ENCODE results near the gene TJP2. TPM values are rescaled to one million over a fixed set of nuclear protein-coding genes. Genes with fewer than 3 reads are reported as not detected.

Gene TJP2
- total RNA-seq, 2 donors from 2014 or later: 45.1 to 53.0 TPM

GRCh38 chr9:69136779-69137178 is 37.3 kb upstream of the TJP2 start:
- DNase-seq: peak; percentile 45
- peaks cover 10% of the 10 kb centered on the region for H3K4me1 Mint-ChIP-seq
- TF ChIP-seq CTCF (conservative IDR thresholded peaks at IDR 0.05): no peak
- H3K9me3 ChIP-seq (ENCODE audit: control insufficient read depth, low read length): no peaks in the 10 kb centered on the region
- no peak overlapping the region for H3K4me3 Mint-ChIP-seq
- no peak overlapping the region for H3K9ac ChIP-seq (ENCODE audit: extremely low read depth, low read length, poor library complexity, severe bottlenecking)
- no peaks in the 10 kb centered on the region for H3K36me3 ChIP-seq (ENCODE audit: control insufficient read depth, insufficient read depth, low read length)
- peaks cover 4% of the 10 kb centered on the region for H3K36me3 Mint-ChIP-seq (ENCODE audit: low read depth)
- peaks cover 3% of the 10 kb centered on the region for H3K4me1 ChIP-seq (ENCODE audit: control insufficient read depth, insufficient read depth, low read length)
- H3K27me3 Mint-ChIP-seq (ENCODE audit: insufficient read depth): no peaks in the 10 kb centered on the region
- no peaks in the 10 kb centered on the region for H3K27me3 ChIP-seq (ENCODE audit: control insufficient read depth, insufficient read depth, low read length, poor library complexity, severe bottlenecking)
- 85 to 92% methylated on average over 7 of the region's 7 CpGs for WGBS, 2 experiments (ENCODE audit: insufficient coverage in 1 of 2, insufficient read length in 1 of 2)
- no peak overlapping the region for H3K27ac Mint-ChIP-seq
- no peak overlapping the region for H3K27ac ChIP-seq (ENCODE audit: low read depth, low read length)
- no peak overlapping the region for H3K4me3 ChIP-seq (ENCODE audit: low read length)
- no peaks in the 10 kb centered on the region for H3K9me3 Mint-ChIP-seq

- Histone ChIP-seq H3K36me3 (ENCODE audit: control insufficient read depth, insufficient read depth, low read length) (no peaks in the 10 kb centered on the region), H3K9me3 (ENCODE audit: control insufficient read depth, low read length) (no peaks in the 10 kb centered on the region), H3K4me1 (ENCODE audit: control insufficient read depth, insufficient read depth, low read length) (no peaks in the 10 kb centered on the region), H3K4me3 (ENCODE audit: low read length) (no peak overlapping the region), H3K27ac (ENCODE audit: low read depth, low read length) (no peak overlapping the region), H3K9ac (ENCODE audit: extremely low read depth, low read length, poor library complexity, severe bottlenecking) (no peak overlapping the region), H3K27me3 (ENCODE audit: control insufficient read depth, insufficient read depth, low read length, poor library complexity, severe bottlenecking) (no peaks in the 10 kb centered on the region)
- TF ChIP-seq CTCF (conservative IDR thresholded peaks at IDR 0.05): no peak
- Mint-ChIP-seq H3K27ac (no peak overlapping the region), H3K4me3 (no peak overlapping the region), H3K4me1 (peaks cover 10% of the 10 kb centered on the region), H3K36me3 (ENCODE audit: low read depth) (peaks cover 4% of the 10 kb centered on the region), H3K27me3 (ENCODE audit: insufficient read depth) (no peaks in the 10 kb centered on the region), H3K9me3 (no peaks in the 10 kb centered on the region)
- WGBS, 2 experiments (ENCODE audit: insufficient coverage in 1 of 2, insufficient read length in 1 of 2): 89 to 93% methylated on average over 8 of the region's 8 CpGs
- no peak for DNase-seq
Observed at GRCh38 chr9:69137311-69137710, 36.8 kb upstream of the TJP2 start.

GRCh38 chr9:69139596-69139995 is 34.5 kb upstream of the TJP2 start:
- Histone ChIP-seq H3K9me3 (ENCODE audit: control insufficient read depth, low read length) (no peaks in the 10 kb centered on the region), H3K4me3 (ENCODE audit: low read length) (no peak overlapping the region), H3K9ac (ENCODE audit: extremely low read depth, low read length, poor library complexity, severe bottlenecking) (no peak overlapping the region), H3K27me3 (ENCODE audit: control insufficient read depth, insufficient read depth, low read length, poor library complexity, severe bottlenecking) (no peaks in the 10 kb centered on the region), H3K4me1 (ENCODE audit: control insufficient read depth, insufficient read depth, low read length) (no peaks in the 10 kb centered on the region), H3K27ac (ENCODE audit: low read depth, low read length) (no peak overlapping the region), H3K36me3 (ENCODE audit: control insufficient read depth, insufficient read depth, low read length) (no peaks in the 10 kb centered on the region)
- H3K4me3 Mint-ChIP-seq: no peak overlapping the region
- H3K36me3 Mint-ChIP-seq (ENCODE audit: low read depth): peaks cover 4% of the 10 kb centered on the region
- DNase-seq: peak; percentile 40
- H3K27ac Mint-ChIP-seq: peak overlapping the region; percentile 83
- H3K9me3 Mint-ChIP-seq: no peaks in the 10 kb centered on the region
- no peaks in the 10 kb centered on the region for H3K27me3 Mint-ChIP-seq (ENCODE audit: insufficient read depth)
- H3K4me1 Mint-ChIP-seq: peaks cover 10% of the 10 kb centered on the region
- WGBS, 2 experiments (ENCODE audit: insufficient coverage in 1 of 2, insufficient read length in 1 of 2): 94 to 100% methylated on average over 5 to 9 of the region's 9 CpGs
- TF ChIP-seq CTCF (conservative IDR thresholded peaks at IDR 0.05): no peak
